Mononuclear cell (primary cell): Measurements from ENCODE around the gene CDHR2. TPM values are rescaled to one million over a fixed set of nuclear protein-coding genes. Genes with fewer than 3 reads are reported as not detected.

Experiments
- H3K27me3 ChIP-seq: 2 replicates; pipeline ENCODE4 v1.6.0; 2011; ENCODE audit warnings: low read length, control low read depth; ENCODE audit not compliant: insufficient read depth
- H3K4me1 ChIP-seq: 2 replicates; pipeline ENCODE4 v1.5.1; 2011; ENCODE audit warnings: mild to moderate bottlenecking, low read length, control low read depth; ENCODE audit not compliant: insufficient read depth
- H3K4me3 ChIP-seq: 2 replicates; pipeline ENCODE4 v1.5.1; 2011; ENCODE audit warnings: mild to moderate bottlenecking, low read length, moderate library complexity
- H3K9me3 ChIP-seq: 2 replicates; pipeline ENCODE4 v1.5.1; 2011; ENCODE audit warnings: low read depth, mild to moderate bottlenecking, control low read depth, low read length
- total RNA-seq: library from RNA; depleted of rRNA; stranded (reverse); fragments of >200 nt; gene quantifications from one replicate; pipeline ENCODE4 v1.2.3, GENCODE V29; 2012

The CDHR2 gene
- total RNA-seq, 1 donor, result 0.10 TPM

DNA sequence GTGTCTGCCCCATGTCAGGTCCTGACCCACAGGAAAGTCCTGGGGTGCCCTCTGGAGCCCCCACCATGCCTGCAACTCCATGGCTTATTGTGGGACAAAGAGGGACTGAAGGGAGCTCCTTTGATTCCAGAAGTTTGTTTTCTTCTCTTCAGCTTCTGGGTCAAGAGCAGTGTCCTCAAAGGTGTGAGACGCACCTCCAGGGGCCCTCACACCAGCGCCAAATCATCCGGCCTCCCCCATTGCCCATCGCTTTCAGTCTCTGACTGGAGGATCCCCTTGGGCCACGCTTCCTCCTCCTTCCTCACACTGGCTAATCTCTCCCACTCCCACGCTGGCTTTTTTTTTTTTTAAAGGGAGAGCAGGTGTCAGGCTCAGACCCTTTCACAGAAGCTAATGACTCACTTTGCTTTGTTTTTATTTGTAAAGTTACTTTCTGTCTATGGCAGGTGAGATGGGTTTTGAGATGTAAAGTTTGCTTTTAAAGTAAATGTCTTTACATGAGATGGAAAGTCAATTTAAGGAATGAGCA is 16.7 kb downstream of the CDHR2 start:
- no peak overlapping the region for H3K4me3 ChIP-seq
- H3K27me3 ChIP-seq, result no peaks in the 10 kb centered on the region
- H3K9me3 ChIP-seq, result no peaks in the 10 kb centered on the region

DNA sequence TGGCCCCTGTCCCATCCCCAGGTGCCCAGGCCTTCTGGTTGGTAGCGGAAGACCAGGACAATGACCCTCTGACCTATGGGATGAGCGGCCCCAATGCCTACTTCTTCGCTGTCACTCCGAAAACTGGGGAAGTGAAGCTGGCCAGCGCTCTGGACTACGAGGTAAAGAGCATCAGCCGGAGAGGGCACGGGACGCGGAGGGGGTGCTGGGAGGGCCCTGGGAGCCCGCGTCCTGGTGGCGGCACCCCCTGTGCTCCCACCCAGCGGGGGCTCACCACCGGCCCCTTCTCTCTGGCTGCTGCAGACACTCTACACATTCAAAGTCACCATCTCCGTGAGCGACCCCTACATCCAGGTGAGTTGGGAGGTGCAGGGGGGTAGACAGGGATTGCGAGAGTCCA is 19.5 kb downstream of the CDHR2 start:
- Histone ChIP-seq H3K9me3 (no peaks in the 10 kb centered on the region), H3K4me1 (no peaks in the 10 kb centered on the region), H3K27me3 (no peaks in the 10 kb centered on the region), H3K4me3 (no peak overlapping the region)

More for the DNA sequence above, 16.7 kb downstream of the CDHR2 start:
- no peaks in the 10 kb centered on the region for H3K4me1 ChIP-seq

DNA sequence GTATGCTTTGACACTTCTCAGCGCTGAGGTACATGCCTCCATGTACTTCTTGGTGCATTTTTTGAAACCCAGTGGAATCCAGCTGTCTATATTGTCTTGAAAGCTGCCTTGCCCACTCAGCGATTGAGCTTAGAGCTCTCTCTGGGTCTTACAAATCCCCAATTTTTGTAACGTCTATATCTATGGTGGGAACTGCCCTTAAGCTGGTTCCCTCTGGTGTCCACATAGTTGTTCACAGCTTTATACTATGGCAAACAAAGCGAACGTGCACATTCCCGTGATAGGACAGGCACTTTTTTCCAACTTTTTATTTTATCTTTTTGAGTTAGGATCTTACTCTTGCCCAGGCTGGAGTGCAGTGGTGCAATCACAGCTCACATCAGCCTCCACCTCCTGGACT is 20.9 kb downstream of the CDHR2 start:
- H3K27me3 ChIP-seq, result no peaks in the 10 kb centered on the region
- H3K9me3 ChIP-seq, result no peaks in the 10 kb centered on the region
- H3K4me1 ChIP-seq, result no peaks in the 10 kb centered on the region
- H3K4me3 ChIP-seq, result no peak overlapping the region

DNA sequence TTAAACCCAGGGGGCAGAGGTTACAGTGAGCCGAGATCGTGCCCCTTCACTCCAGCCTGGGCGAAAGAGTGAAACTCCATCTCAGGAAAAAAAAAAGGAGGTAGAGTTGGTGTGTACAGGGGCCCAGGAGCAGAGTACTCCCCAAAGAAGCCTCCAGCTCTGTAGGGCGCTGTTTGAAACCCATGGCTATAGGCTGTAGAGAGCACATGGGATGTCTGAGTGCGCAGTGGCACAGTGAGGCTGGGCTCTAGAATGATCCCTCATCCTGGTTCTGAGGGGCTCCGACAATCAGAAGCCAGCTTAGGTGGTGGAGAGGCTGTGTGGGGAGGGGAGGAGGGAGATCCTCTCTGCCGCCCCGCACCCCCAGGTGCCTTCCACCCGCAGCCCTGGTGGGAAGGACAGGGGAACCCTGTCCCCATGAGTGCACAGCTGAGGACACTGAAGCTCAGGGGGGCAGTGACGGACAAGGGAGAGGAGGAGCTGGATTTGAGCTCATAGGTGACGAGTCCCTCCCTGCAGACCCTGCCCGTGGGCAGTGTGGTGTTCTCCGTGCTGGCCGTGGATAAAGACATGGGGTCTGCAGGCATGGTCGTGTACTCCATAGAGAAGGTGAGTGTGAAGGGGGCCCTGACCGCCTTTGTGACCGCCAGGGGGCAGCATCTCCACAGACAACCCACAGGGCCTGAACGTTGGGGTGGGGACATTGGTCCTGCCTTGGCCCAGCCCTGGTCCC is 24.6 kb downstream of the CDHR2 start:
- Histone ChIP-seq H3K27me3 (no peaks in the 10 kb centered on the region), H3K4me1 (no peaks in the 10 kb centered on the region), H3K4me3 (no peak overlapping the region), H3K9me3 (no peaks in the 10 kb centered on the region)

DNA sequence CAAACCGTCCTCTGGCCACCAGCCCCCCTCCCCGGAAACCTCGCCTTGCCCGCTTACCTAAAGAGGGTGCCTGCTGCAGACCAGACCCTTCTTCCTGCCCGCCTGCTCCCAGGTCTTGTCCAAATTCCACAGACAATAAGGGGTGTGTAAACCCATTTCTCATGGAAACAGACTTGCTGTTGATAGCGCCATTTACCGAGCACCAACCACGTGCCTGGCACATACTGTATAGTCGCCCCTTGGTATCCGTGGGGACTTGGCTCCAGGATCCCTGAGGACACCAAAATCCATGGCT is 25.1 kb downstream of the CDHR2 start:
- Histone ChIP-seq H3K4me1 (no peaks in the 10 kb centered on the region), H3K9me3 (no peaks in the 10 kb centered on the region), H3K27me3 (no peaks in the 10 kb centered on the region), H3K4me3 (no peak overlapping the region)

DNA sequence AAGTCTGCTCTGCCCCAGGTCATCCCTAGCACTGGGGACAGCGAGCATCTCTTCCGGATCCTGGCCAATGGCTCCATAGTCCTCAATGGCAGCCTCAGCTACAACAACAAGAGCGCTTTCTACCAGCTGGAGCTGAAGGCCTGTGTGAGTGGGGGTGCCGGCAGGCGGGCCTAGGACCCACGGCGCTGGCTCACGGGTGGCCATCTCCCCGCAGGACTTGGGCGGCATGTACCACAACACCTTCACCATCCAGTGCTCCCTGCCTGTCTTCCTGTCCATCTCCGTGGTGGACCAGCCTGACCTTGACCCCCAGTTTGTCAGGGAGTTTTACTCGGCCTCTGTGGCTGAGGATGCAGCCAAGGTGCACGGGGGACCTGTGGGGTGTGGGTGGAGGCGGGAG is 25.9 kb downstream of the CDHR2 start:
- H3K4me1 ChIP-seq, result no peaks in the 10 kb centered on the region
- no peak overlapping the region for H3K4me3 ChIP-seq
- no peaks in the 10 kb centered on the region for H3K27me3 ChIP-seq
- H3K9me3 ChIP-seq, result no peaks in the 10 kb centered on the region

DNA sequence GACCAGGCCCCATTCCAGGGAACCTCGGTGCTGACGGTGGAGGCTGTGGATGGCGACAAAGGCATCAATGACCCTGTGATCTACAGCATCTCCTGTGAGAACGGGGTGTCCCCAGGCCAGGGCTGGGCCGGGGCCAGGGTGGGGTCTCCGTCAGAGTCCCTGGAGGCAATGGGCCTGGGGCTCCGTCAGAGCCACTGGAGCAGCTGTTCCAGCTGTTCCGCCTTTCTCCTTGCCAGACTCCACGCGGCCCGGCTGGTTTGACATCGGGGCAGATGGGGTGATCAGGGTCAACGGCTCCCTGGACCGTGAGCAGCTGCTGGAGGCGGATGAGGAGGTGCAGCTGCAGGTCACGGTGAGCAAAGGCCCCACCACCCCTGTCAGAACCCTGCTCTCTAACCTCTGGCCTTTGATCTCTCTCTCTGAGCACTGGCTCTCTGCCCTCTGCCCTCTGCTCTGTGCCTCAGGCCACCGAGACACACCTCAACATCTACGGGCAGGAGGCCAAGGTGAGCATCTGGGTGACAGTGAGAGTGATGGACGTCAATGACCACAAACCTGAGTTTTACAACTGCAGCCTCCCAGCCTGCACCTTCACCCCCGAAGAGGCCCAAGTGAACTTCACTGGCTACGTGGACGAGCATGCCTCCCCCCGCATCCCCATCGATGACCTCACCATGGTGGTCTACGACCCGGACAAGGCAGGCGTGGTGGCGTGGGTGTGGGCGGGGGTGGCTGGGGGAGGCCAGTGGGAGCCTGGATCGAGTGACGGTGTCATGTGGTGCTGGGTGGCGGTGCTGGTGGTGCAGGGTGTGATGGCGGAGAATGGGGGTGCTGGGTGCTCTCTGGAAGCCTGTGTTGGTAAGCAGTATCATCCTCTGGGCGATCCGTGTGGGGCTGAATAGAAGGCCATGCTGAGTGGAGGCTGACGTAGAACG is 26.6 kb downstream of the CDHR2 start:
- H3K4me1 ChIP-seq, result no peaks in the 10 kb centered on the region
- no peaks in the 10 kb centered on the region for H3K27me3 ChIP-seq
- no peak overlapping the region for H3K4me3 ChIP-seq
- no peaks in the 10 kb centered on the region for H3K9me3 ChIP-seq

DNA sequence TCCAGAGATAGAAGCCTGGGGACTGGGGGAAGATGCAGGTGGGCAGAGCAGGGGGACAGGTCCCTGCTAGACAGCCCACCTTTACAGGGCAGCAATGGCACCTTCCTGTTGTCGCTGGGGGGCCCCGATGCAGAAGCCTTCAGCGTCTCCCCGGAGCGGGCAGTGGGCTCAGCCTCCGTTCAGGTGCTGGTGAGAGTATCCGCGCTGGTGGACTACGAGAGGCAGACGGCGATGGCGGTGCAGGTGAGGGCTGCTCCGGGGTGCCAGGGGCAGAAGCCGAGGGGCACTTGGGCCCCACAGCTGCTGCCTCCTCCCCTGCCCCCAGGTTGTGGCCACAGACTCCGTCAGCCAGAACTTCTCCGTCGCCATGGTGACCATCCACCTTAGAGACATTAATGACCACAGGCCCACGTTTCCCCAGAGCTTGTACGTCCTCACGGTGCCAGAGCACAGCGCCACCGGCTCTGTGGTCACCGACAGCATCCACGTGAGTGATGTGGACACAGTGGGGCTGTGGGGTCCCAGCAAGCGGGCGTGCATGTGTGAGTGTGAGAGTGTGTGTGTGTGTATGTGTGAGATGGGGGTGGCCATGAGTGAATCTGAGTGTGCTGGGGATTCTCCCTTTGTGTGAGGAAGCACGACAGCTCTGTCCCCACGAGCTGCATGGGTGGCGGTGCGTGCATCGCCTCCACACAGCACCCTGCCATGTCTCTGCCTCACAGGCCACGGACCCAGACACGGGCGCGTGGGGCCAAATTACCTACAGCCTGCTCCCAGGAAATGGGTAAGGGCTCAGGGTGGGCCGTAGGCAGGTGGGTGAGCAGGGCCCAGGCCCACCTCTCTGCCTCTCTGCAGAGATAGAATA is 28.4 kb downstream of the CDHR2 start:
- Histone ChIP-seq H3K4me3 (no peak overlapping the region), H3K27me3 (no peaks in the 10 kb centered on the region), H3K4me1 (no peaks in the 10 kb centered on the region), H3K9me3 (no peaks in the 10 kb centered on the region)

DNA sequence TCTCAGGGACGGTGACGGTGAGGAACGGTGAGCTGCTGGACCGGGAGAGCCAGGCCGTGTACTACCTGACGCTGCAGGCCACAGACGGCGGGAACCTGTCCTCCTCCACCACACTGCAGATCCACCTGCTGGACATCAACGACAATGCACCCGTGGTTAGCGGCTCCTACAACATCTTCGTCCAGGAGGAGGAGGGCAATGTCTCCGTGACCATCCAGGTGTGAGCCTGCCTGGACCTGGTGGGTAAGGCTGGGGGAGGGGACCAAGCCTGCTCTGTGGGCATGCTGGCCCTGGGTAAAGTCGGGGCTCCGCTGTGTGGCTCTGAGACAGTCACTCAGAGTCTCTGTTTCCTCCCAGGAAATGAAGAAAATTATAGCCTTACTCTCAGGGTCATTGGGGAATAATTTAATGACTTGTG is 29.3 kb downstream of the CDHR2 start:
- no peaks in the 10 kb centered on the region for H3K27me3 ChIP-seq
- H3K4me1 ChIP-seq, result no peaks in the 10 kb centered on the region
- no peaks in the 10 kb centered on the region for H3K9me3 ChIP-seq
- no peak overlapping the region for H3K4me3 ChIP-seq

DNA sequence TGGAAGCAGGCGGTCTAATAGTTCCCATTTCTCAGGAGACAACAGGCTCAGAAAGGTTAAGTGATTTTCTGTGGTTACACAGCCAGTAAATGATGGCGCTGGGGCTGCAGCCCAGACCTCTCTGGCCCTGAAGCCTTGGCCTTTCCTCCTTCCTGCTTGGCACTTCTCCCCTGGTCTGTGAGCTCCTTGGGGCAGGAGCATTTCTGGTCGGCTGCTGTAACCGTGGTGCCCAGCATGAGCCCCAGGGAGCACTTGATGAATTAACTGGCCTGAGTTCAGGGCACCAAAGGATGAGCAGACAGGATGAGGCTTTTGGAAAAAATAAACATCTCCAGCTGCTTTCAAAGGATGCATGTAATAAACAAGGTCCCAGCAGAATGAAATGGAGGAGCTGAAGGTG is 30.2 kb downstream of the CDHR2 start:
- H3K4me3 ChIP-seq, result no peak overlapping the region
- no peaks in the 10 kb centered on the region for H3K27me3 ChIP-seq

DNA sequence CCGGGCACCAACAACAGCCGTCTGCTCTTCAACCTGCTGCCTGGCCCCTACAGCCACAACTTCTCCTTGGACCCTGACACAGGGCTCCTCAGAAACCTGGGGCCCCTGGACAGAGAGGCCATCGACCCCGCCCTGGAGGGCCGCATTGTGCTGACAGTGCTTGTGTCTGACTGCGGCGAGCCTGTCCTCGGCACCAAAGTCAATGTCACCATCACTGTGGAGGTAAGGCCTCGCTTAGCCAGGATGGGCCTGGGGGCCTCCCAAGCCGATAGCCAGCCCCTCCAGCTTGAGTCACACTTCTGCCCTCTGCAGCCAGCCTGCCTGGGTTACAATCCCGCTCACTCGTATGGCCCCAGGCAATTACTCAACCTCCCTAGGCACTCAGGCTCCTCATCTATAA is 32.2 kb downstream of the CDHR2 start:
- H3K4me1 ChIP-seq, result no peaks in the 10 kb centered on the region
- no peak overlapping the region for H3K4me3 ChIP-seq
- no peaks in the 10 kb centered on the region for H3K9me3 ChIP-seq
- no peaks in the 10 kb centered on the region for H3K27me3 ChIP-seq

More for the DNA sequence above, 30.2 kb downstream of the CDHR2 start:
- Histone ChIP-seq H3K4me1 (no peaks in the 10 kb centered on the region), H3K9me3 (no peaks in the 10 kb centered on the region)

DNA sequence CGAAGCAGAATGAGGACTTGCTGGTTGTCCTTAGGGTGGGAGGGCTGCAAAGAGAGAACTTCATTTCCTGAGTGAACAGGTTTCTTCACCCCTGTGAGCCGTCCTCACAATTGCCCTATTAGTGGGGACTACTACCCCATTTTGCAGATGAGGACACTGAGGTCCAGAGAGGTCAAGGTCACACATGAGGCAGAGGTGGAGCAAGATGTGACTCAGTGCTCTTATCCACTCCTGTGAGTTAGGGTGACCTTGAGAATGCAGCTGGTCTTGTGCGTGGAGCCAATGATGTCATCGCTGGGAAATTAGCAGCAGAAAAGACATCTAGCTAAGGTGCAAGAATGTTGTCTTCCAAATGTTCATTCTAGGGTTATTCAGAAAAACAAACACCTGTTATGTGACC is 33.9 kb downstream of the CDHR2 start:
- Histone ChIP-seq H3K4me3 (no peak overlapping the region), H3K27me3 (no peaks in the 10 kb centered on the region), H3K4me1 (no peaks in the 10 kb centered on the region)

DNA sequence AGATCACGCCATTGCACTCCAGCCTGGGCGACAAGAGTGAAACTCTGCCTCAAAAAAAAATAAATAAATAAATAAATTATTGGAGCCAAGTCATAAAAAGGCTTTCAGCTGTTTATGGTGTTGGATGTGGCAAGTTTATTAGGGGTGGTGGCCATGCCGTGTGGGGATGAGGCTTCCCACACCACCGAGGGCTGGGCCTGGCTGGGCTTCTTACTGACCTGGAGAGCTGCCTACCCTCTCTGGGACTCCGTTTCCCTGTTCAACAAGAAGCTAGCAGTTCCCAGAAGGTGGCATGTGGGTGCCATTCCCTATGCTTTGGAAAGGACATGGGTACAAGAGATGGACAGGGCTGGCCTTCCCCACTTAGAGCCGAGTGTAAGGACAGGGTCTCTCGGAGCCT is 38.3 kb downstream of the CDHR2 start:
- Histone ChIP-seq H3K4me1 (no peaks in the 10 kb centered on the region), H3K4me3 (no peak overlapping the region), H3K9me3 (no peaks in the 10 kb centered on the region), H3K27me3 (no peaks in the 10 kb centered on the region)

More for the DNA sequence above, 33.9 kb downstream of the CDHR2 start:
- H3K9me3 ChIP-seq, result no peaks in the 10 kb centered on the region

DNA sequence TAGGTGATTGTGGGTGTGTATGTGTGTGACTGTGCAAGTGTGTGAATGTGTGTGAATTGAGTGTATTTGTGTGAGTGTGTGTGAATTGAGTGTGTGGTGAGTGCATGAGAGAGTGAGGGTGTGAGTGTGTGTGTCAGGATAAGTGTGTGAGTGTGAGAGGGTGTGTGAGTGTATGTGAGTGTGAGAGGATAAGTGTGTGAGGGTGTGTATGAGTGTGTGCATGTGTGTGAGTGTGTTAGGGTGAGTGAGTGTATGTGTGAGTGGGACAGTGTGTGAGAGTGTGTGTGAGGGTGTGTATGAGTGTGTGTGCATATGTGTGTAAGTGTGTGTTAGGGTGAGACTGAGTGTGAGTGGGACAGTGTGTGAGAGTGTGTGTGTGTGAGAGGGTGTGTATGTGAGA is 39.2 kb downstream of the CDHR2 start:
- no peak overlapping the region for H3K4me3 ChIP-seq
- H3K27me3 ChIP-seq, result no peaks in the 10 kb centered on the region
- H3K9me3 ChIP-seq, result no peaks in the 10 kb centered on the region
- no peaks in the 10 kb centered on the region for H3K4me1 ChIP-seq
